ENCODE data around the gene RORC. TPM values are rescaled to one million over a fixed set of nuclear protein-coding genes. Genes with fewer than 3 reads are reported as not detected.

The RORC gene
- total and polyA plus RNA-seq, 2 donors (not counting 1 experiment from before 2014, with no cell fraction given) = 0.17 TPM; not detected in 1

- no peak overlapping the region for H3K4me2 ChIP-seq (ENCODE audit: extremely low read depth, insufficient read depth, low read length)
- no peaks in the 10 kb centered on the region for H4K20me1 ChIP-seq (ENCODE audit: control insufficient read depth, extremely low read depth, insufficient read depth, low read length)
- H2AFZ ChIP-seq (ENCODE audit: low read length) = no peak overlapping the region
- no peaks in the 10 kb centered on the region for H3K36me3 ChIP-seq (ENCODE audit: control insufficient read depth, insufficient read depth, low read length)
- H3K27me3 ChIP-seq (ENCODE audit: control insufficient read depth, insufficient read depth, low read length) = peaks cover 68% of the 10 kb centered on the region
- TF ChIP-seq EZH2 (IDR thresholded peaks at IDR 0.05; ENCODE audit: low read length, missing control alignments) (no peak), CTCF (conservative IDR thresholded peaks at IDR 0.05 in 1 of 2, IDR thresholded peaks at IDR 0.05 in 1 of 2; ENCODE audit: low read depth in 1 of 2, low read length in 2 of 2) (no peak)
- DNase-seq (ENCODE audit: low read depth in 2 of 2) = no peak
- H3K4me1 ChIP-seq (ENCODE audit: control insufficient read depth, extremely low read depth, insufficient read depth, low read length) = no peaks in the 10 kb centered on the region
- no peaks in the 10 kb centered on the region for H3K9me3 ChIP-seq (ENCODE audit: control insufficient read depth, insufficient read depth, low read depth, low read length)
- no peak overlapping the region for H3K4me3 ChIP-seq (replicated peaks in 1 of 4; ENCODE audit: control extremely low read depth in 1 of 4, insufficient read depth in 1 of 4, low read depth in 3 of 4, low read length in 4 of 4)
- H3K27ac ChIP-seq (ENCODE audit: insufficient read depth, low read length) = no peak overlapping the region
- no peak overlapping the region for H3K9ac ChIP-seq (ENCODE audit: insufficient read depth, low read length)
- no peaks in the 10 kb centered on the region for H3K79me2 ChIP-seq (ENCODE audit: control insufficient read depth, insufficient read depth, low read length)
Measured at GRCh38 chr1:151802372-151802771, 29.2 kb downstream of the RORC start.

GRCh38 chr1:151801846-151802245, 29.8 kb downstream of the RORC start:
- Histone ChIP-seq H3K9ac (ENCODE audit: insufficient read depth, low read length) (no peak overlapping the region), H3K27me3 (ENCODE audit: control insufficient read depth, insufficient read depth, low read length) (peaks cover 71% of the 10 kb centered on the region), H3K9me3 (ENCODE audit: control insufficient read depth, insufficient read depth, low read depth, low read length) (no peaks in the 10 kb centered on the region), H4K20me1 (ENCODE audit: control insufficient read depth, extremely low read depth, insufficient read depth, low read length) (no peaks in the 10 kb centered on the region), H3K4me1 (ENCODE audit: control insufficient read depth, extremely low read depth, insufficient read depth, low read length) (no peaks in the 10 kb centered on the region), H3K27ac (ENCODE audit: insufficient read depth, low read length) (no peak overlapping the region), H3K4me2 (ENCODE audit: extremely low read depth, insufficient read depth, low read length) (no peak overlapping the region), H3K79me2 (ENCODE audit: control insufficient read depth, insufficient read depth, low read length) (no peaks in the 10 kb centered on the region), H2AFZ (ENCODE audit: low read length) (no peak overlapping the region), H3K4me3 (replicated peaks in 1 of 4; ENCODE audit: control extremely low read depth in 1 of 4, insufficient read depth in 1 of 4, low read depth in 3 of 4, low read length in 4 of 4) (no peak overlapping the region), H3K36me3 (ENCODE audit: control insufficient read depth, insufficient read depth, low read length) (no peaks in the 10 kb centered on the region)
- no peak for DNase-seq (ENCODE audit: low read depth in 2 of 2)
- no peak for TF ChIP-seq EZH2 (IDR thresholded peaks at IDR 0.05; ENCODE audit: low read length, missing control alignments)
- no peak for TF ChIP-seq CTCF (conservative IDR thresholded peaks at IDR 0.05 in 1 of 2, IDR thresholded peaks at IDR 0.05 in 1 of 2; ENCODE audit: low read depth in 1 of 2, low read length in 2 of 2)

- H3K9me3 ChIP-seq (ENCODE audit: control insufficient read depth, insufficient read depth, low read depth, low read length) = no peaks in the 10 kb centered on the region
- H3K9ac ChIP-seq (ENCODE audit: insufficient read depth, low read length) = no peak overlapping the region
- no peak overlapping the region for H3K27ac ChIP-seq (ENCODE audit: insufficient read depth, low read length)
- TF ChIP-seq EZH2 (IDR thresholded peaks at IDR 0.05; ENCODE audit: low read length, missing control alignments) (no peak), CTCF (conservative IDR thresholded peaks at IDR 0.05 in 1 of 2, IDR thresholded peaks at IDR 0.05 in 1 of 2; ENCODE audit: low read depth in 1 of 2, low read length in 2 of 2) (no peak)
- H3K27me3 ChIP-seq (ENCODE audit: control insufficient read depth, insufficient read depth, low read length) = peaks cover 73% of the 10 kb centered on the region
- no peak overlapping the region for H3K4me3 ChIP-seq (replicated peaks in 1 of 4; ENCODE audit: control extremely low read depth in 1 of 4, insufficient read depth in 1 of 4, low read depth in 3 of 4, low read length in 4 of 4)
- H2AFZ ChIP-seq (ENCODE audit: low read length) = no peak overlapping the region
- H3K4me2 ChIP-seq (ENCODE audit: extremely low read depth, insufficient read depth, low read length) = no peak overlapping the region
- H3K36me3 ChIP-seq (ENCODE audit: control insufficient read depth, insufficient read depth, low read length) = no peaks in the 10 kb centered on the region
- H4K20me1 ChIP-seq (ENCODE audit: control insufficient read depth, extremely low read depth, insufficient read depth, low read length) = no peaks in the 10 kb centered on the region
- H3K79me2 ChIP-seq (ENCODE audit: control insufficient read depth, insufficient read depth, low read length) = no peaks in the 10 kb centered on the region
- no peaks in the 10 kb centered on the region for H3K4me1 ChIP-seq (ENCODE audit: control insufficient read depth, extremely low read depth, insufficient read depth, low read length)
- DNase-seq (ENCODE audit: low read depth in 2 of 2) = no peak
Measured at GRCh38 chr1:151801310-151801820, 30.2 kb downstream of the RORC start.

Measured in fibroblast of lung (primary cell).